IPS DF 4.7 (cell line): ENCODE results near the gene DGKD.

Source experiments
- DNase-seq: peaks from one replicate; pipeline ENCODE4 v3.0.0-alpha.2; 2013; ENCODE audit warnings: low spot score; ENCODE audit errors: extremely low read depth

Gene DGKD

GRCh38 chr2:233492751-233493150 lies 138.5 kb downstream of the DGKD start:
- DNase-seq, result no peak

GRCh38 chr2:233495503-233496496 lies 141.5 kb downstream of the DGKD start:
- DNase-seq, result no peak

DNA sequence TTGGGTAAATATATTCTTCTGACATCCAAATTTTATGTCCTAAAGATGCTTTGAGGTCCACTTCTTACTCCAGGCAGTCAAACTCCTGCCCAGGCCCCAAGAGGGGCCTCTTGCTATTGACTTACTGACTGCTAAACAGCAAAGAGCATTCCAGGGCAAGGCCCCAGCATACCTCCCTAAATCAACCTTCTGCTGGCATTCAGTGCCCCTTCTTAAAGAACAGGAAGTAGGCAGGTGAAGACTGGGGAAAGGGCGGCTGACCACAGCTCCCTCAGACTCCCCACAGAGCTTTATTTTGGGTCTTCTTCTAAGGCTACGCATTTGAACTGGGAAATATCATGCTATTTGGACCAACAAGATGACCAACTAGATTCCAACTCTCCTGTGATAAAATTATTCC lies 143.4 kb downstream of the DGKD start:
- no peak for DNase-seq

- no peak for DNase-seq
These were observed 143.8 kb downstream of the DGKD start for GRCh38 chr2:233498126-233498525.

DNA sequence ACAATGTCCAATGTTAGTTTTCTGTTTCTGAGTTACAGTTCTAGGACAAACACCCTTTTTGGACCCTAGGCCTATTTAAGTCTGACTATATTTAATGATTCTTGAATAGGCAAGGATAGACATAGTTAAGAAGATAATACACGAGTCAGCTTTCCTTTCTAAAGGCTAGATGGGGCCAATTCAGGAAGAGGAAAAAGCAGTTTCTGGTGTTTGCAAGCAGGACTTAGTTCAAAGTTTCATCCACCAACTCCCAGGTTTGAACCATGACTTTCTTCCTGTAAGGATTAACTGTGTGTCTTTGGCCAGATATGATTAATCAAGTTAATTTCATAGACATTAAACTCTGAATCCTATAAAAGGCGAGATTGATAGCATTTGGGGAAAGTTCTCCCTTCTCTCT lies 145.6 kb downstream of the DGKD start:
- no peak for DNase-seq

DNA sequence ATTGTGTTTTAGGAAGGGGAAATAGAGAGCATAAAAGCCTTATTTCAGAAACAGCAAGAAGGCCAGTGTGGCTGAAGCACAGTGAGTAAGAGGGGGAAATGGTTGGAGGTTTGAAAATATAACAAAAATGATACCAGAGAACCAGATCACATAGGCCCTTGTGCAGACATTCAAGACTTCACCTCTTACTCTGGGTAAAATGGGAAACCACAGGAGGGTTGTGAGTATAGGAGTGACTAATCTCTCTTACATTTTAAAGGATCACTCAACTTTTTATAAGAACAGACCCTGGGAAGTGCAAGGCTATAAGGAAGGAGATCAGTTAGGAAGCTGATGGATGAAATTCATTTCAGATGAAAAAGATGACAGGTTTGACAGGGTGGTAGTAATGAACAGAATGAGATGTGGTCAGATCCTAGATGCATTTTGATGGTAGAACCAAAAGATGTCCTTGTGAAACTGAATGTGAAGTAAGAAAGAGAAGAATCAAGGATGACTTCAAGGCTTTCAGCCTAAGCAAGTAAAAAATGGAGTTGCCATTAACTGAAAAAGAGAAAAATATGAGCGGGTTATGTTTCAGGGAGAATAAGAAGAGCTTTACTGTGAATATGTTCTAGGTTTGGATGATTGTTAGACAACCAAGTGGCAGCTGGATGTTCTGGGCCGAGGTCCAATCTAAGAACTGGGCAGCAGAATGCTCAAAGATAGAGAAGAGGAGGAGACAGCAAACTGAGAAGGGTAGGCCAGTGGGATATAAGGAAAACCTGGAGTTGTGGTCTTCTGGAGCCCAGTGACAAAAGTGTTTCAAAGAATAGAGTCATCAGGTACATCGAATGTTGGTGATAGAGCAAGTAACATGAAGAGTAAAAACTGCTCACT lies 147.1 kb downstream of the DGKD start:
- no peak for DNase-seq

DNA sequence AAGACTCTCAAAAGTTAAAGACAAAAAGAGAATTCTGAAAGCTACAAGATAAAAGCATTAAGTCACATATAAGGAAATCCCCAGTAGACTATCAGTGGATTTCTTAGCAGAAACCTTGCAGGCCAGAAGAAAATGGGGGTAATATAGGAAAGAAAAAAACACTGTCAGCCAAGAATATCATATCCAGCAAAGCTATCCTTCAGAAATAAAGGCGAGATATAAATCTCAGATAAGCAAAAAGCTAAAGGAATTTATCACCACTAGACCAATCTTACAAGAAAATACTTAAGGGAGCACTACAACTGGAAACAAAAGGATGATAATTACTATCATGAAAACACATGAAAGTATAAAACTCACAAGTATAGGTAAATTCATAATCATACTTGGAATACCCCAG lies 149.2 kb downstream of the DGKD start:
- DNase-seq, result no peak

- DNase-seq, result no peak
These were observed 149.8 kb downstream of the DGKD start for GRCh38 chr2:233503947-233504637.

DNA sequence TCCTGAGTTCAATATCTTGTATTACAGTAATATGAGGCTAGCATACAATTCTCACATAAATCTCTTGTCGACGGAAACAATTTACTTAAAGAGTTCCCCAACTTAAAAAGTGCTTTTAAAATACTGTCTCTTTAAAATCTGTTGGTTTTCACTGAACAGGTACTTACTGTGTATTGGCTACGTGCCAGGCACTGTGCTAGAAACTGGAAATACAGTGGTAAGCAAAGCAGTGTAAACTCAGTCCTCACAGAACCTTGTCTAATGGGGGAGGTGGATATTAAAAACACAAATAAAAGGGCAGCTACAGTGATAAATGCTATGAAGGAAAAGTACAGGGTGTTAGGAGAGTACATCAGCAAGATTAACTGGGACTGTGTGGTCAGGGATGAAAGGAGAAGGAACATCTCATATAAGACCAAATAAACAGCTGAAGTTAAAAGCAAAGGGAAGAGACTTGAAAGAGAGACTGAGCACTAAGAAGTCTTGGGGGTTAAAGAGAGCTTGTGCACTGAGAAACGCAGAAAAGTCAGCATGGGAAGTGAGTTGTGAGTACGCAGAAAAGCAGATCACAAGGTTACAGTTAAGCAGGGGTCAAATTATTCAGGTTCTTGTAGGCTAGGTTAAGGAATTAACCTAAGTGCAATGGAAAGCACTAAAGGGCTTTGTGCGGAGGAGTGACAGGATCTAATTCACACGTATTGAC lies 159.8 kb downstream of the DGKD start:
- no peak for DNase-seq

- DNase-seq, result no peak
These were observed 165.7 kb downstream of the DGKD start for GRCh38 chr2:233519787-233520611.
